SK-N-SH treated with all-trans-retinoic acid at 6 μM for 48 hours (cell line): Measurements from ENCODE around the gene PCIF1.
A peak's percentile ranks its signal among the peaks of the same experiment; 100 is the strongest.

Experiments used
- ATAC-seq: fragments of 200-7000 bp; cut with Tn5 transposase; 3 replicates; pipeline ENCODE4 v1.9.1; 2020; ENCODE audit warnings: mild to moderate bottlenecking, moderate library complexity
- ARNTL ChIP-seq: fragments of 450-650 bp; formaldehyde crosslinking; IDR thresholded peaks from 2 replicates; pipeline ENCODE4 v1.5.0; 2020; ENCODE audit warnings: low read depth, mild to moderate bottlenecking, moderate library complexity, borderline replicate concordance
- CREB5 ChIP-seq: fragments of 250-450 bp; sonication (Bioruptor Pico); IDR thresholded peaks from 2 replicates; pipeline ENCODE4 v1.5.1; 2020; ENCODE audit warnings: low read depth, mild to moderate bottlenecking, moderate library complexity
- CSDC2 ChIP-seq: fragments of 250-450 bp; sonication (Bioruptor Pico); IDR thresholded peaks from 2 replicates; pipeline ENCODE4 v1.5.0; 2020; ENCODE audit warnings: mild to moderate bottlenecking, moderate library complexity
- CSRNP3 ChIP-seq: fragments of 250-450 bp; sonication (Bioruptor Pico); IDR thresholded peaks from 2 replicates; pipeline ENCODE4 v1.5.1; 2021; ENCODE audit warnings: mild to moderate bottlenecking, moderate library complexity
- GLIS3 ChIP-seq: fragments of 250-450 bp; sonication (Bioruptor Pico); IDR thresholded peaks from 2 replicates; pipeline ENCODE4 v1.5.0; 2020; ENCODE audit warnings: mild to moderate bottlenecking, moderate library complexity
- ISL1 ChIP-seq: fragments of 250-450 bp; sonication (Bioruptor Pico); IDR thresholded peaks from 2 replicates; pipeline ENCODE4 v2.1.2; 2022; ENCODE audit warnings: mild to moderate bottlenecking, moderate library complexity
- OSR1 ChIP-seq: fragments of 250-450 bp; sonication (Bioruptor Pico); IDR thresholded peaks from 2 replicates; pipeline ENCODE4 v1.8.0; 2022; ENCODE audit warnings: moderate library complexity, mild to moderate bottlenecking, inconsistent platforms
- PATZ1 ChIP-seq: fragments of 250-450 bp; sonication (Bioruptor Pico); IDR thresholded peaks from 2 replicates; pipeline ENCODE4 v1.8.0; 2020; ENCODE audit warnings: mild to moderate bottlenecking, moderate library complexity, borderline replicate concordance
- PPARA ChIP-seq: fragments of 250-450 bp; sonication (Bioruptor Pico); IDR thresholded peaks from 2 replicates; pipeline ENCODE4 v1.5.0; 2020; ENCODE audit warnings: mild to moderate bottlenecking, borderline replicate concordance
- RARB ChIP-seq: fragments of 250-450 bp; sonication (Bioruptor Pico); IDR thresholded peaks from 2 replicates; pipeline ENCODE4 v1.8.0; 2021; ENCODE audit warnings: mild to moderate bottlenecking, moderate library complexity
- SNAI2 ChIP-seq: fragments of 250-450 bp; sonication (Bioruptor Pico); IDR thresholded peaks from 2 replicates; pipeline ENCODE4 v1.5.0; 2020; ENCODE audit warnings: mild to moderate bottlenecking, moderate library complexity
- TCF4 ChIP-seq: fragments of 250-450 bp; sonication (Bioruptor Pico); IDR thresholded peaks from 2 replicates; pipeline ENCODE4 v1.8.0; 2021; ENCODE audit warnings: mild to moderate bottlenecking, moderate library complexity, borderline replicate concordance
- TOX ChIP-seq: fragments of 250-450 bp; sonication (Bioruptor Pico); IDR thresholded peaks from 2 replicates; pipeline ENCODE4 v1.8.0; 2021; ENCODE audit warnings: mild to moderate bottlenecking, moderate library complexity, borderline replicate concordance
- TSHZ2 ChIP-seq: fragments of 250-450 bp; sonication (Bioruptor Pico); IDR thresholded peaks from 2 replicates; pipeline ENCODE4 v1.5.0; 2020; ENCODE audit warnings: mild to moderate bottlenecking, moderate library complexity
- ZC3H10 ChIP-seq: fragments of 250-450 bp; sonication (Bioruptor Pico); IDR thresholded peaks from 2 replicates; pipeline ENCODE4 v1.5.1; 2021; ENCODE audit warnings: mild to moderate bottlenecking, moderate library complexity
- ZFP3 ChIP-seq: fragments of 250-450 bp; sonication (Bioruptor Pico); IDR thresholded peaks from 2 replicates; pipeline ENCODE4 v1.5.0; 2020; ENCODE audit warnings: mild to moderate bottlenecking, moderate library complexity
- ZFP30 ChIP-seq: fragments of 450-650 bp; formaldehyde crosslinking; IDR thresholded peaks from 2 replicates; pipeline ENCODE4 v1.5.0; 2022; ENCODE audit warnings: mild to moderate bottlenecking, moderate library complexity
- ZNF565 ChIP-seq: fragments of 450-650 bp; formaldehyde crosslinking; conservative IDR thresholded peaks from 2 replicates; pipeline ENCODE4 v1.5.0; 2020; ENCODE audit warnings: low read depth, mild to moderate bottlenecking, moderate library complexity
- ZNF70 ChIP-seq: fragments of 450-650 bp; formaldehyde crosslinking; IDR thresholded peaks from 2 replicates; pipeline ENCODE4 v1.5.0; 2020; ENCODE audit warnings: mild to moderate bottlenecking, moderate library complexity
- ZNF8 ChIP-seq: fragments of 450-650 bp; formaldehyde crosslinking; IDR thresholded peaks from 2 replicates; pipeline ENCODE4 v1.5.0; 2020; ENCODE audit warnings: mild to moderate bottlenecking, moderate library complexity

The PCIF1 gene

GRCh38 chr20:45968081-45968671, 33.7 kb downstream of the PCIF1 start (continued):
- TF ChIP-seq ZFP3 (CRISPR knock-in tag) = no peak
- TF ChIP-seq OSR1 = no peak
- no peak for TF ChIP-seq RARB (CRISPR knock-in tag)
- TF ChIP-seq CREB5 (CRISPR knock-in tag) = no peak

GRCh38 chr20:45968801-45969711, 34.6 kb downstream of the PCIF1 start:
- no peak for ATAC-seq
- no peak for TF ChIP-seq GLIS3 (CRISPR knock-in tag)

- TF ChIP-seq PATZ1 (no peak), ZNF70 (CRISPR knock-in tag) (no peak), CSRNP3 (no peak), ARNTL (CRISPR knock-in tag) (no peak), TOX (CRISPR knock-in tag) (no peak), ZNF565 (no peak), ISL1 (CRISPR knock-in tag) (no peak), ZNF8 (CRISPR knock-in tag) (no peak), RARB (CRISPR knock-in tag) (no peak), ZFP30 (CRISPR knock-in tag) (no peak)
- ATAC-seq = peak; percentile 18
Observed at GRCh38 chr20:45969712-45970634, 35.5 kb downstream of the PCIF1 start.

- TF ChIP-seq TSHZ2 (no peak), ISL1 (CRISPR knock-in tag) (no peak), ZNF565 (no peak)
- peak; percentile 8 for ATAC-seq
Observed at GRCh38 chr20:45970646-45971424, 36.4 kb downstream of the PCIF1 start.

GRCh38 chr20:45971425-45971674, 36.9 kb downstream of the PCIF1 start:
- no peak for ATAC-seq
- TF ChIP-seq GLIS3 (CRISPR knock-in tag) = 0 out of 2 replicates have a peak, but pooled peaks have one; percentile 71
- TF ChIP-seq SNAI2 (CRISPR knock-in tag) = no peak
- TF ChIP-seq PPARA (CRISPR knock-in tag) = no peak
- TF ChIP-seq OSR1 = no peak
- no peak for TF ChIP-seq CSDC2 (CRISPR knock-in tag)
- TF ChIP-seq ARNTL (CRISPR knock-in tag) = no peak
- no peak for TF ChIP-seq ZC3H10 (CRISPR knock-in tag)
- peak; percentile 55; the same call in 1 of the 2 replicates for TF ChIP-seq ZNF8 (CRISPR knock-in tag)
- no peak for TF ChIP-seq TCF4
- TF ChIP-seq RARB (CRISPR knock-in tag) = no peak
- no peak for TF ChIP-seq TOX (CRISPR knock-in tag)
- no peak; the same call in 1 of the 2 replicates for TF ChIP-seq TSHZ2
- no peak for TF ChIP-seq ZNF70 (CRISPR knock-in tag)
